D721Med (cell line): ENCODE results near the gene PLEKHN1.
A peak's percentile ranks its signal among the peaks of the same experiment; 100 is the strongest.

Experiments
- DNase-seq: peaks from one replicate; pipeline ENCODE4 v3.0.0; 2011; ENCODE audit warnings: low spot score; ENCODE audit not compliant: insufficient read length
- FAIRE-seq: peaks from 2 replicates; lab custom pipeline; 2011; peaks lifted over from hg19 to GRCh38; lab: Jason Lieb, UNC
- TF ChIP-seq, protein P1 (sequence below): IDR thresholded peaks from 2 replicates; pipeline ENCODE4 v1.5.1; 2012; ENCODE audit warnings: mild to moderate bottlenecking, control low read depth; ENCODE audit not compliant: insufficient read depth; ENCODE audit errors: missing control alignments

Gene PLEKHN1

DNA sequence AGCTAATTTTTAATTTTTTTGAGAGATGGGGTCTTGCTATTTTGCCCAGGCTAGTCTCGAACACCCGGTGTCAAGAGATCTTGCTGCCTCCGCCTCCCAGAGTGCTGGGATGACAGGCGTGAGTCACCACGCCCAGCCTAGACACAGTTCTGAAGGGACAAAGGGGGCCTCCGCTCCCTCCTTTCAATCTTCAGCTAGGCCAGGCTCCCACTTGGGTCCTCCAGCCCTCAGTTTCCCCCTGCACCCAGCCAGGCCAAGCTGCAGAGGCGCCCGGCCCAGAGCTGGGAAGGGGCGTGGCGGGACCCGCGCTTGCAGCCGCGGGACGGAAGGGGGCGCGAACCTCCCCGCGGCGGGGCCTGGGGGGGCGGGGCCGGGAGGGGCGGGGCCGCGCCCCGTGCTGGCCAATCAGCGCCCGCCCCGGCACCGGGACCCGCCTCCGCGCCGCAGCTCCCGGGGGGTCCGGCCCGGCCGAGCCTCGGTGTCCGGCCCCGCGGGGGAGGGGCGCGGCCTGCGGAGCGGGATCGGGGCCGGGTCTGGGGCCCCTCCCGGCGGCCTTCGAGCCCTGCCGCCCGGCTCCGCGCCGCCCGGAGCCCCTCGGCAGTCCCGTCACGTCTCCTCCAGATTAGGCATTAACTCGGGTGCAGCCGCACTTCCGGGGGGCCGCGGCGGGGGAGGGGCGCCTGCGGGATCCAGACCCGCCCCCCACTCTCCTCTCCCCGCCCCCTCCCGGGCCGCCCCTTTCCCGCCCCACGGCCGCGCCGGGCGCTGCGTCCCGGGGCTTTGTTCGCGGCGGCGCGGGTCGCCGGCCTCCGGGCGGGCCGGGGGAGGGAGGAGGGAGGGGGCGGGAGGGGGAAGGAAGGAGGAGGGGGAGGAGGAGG is 53.1 kb downstream of the PLEKHN1 start:
- DNase-seq (no peak), FAIRE-seq (no peak)
- TF ChIP-seq, protein P1, sequence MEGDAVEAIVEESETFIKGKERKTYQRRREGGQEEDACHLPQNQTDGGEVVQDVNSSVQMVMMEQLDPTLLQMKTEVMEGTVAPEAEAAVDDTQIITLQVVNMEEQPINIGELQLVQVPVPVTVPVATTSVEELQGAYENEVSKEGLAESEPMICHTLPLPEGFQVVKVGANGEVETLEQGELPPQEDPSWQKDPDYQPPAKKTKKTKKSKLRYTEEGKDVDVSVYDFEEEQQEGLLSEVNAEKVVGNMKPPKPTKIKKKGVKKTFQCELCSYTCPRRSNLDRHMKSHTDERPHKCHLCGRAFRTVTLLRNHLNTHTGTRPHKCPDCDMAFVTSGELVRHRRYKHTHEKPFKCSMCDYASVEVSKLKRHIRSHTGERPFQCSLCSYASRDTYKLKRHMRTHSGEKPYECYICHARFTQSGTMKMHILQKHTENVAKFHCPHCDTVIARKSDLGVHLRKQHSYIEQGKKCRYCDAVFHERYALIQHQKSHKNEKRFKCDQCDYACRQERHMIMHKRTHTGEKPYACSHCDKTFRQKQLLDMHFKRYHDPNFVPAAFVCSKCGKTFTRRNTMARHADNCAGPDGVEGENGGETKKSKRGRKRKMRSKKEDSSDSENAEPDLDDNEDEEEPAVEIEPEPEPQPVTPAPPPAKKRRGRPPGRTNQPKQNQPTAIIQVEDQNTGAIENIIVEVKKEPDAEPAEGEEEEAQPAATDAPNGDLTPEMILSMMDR = peak; percentile 31

DNA sequence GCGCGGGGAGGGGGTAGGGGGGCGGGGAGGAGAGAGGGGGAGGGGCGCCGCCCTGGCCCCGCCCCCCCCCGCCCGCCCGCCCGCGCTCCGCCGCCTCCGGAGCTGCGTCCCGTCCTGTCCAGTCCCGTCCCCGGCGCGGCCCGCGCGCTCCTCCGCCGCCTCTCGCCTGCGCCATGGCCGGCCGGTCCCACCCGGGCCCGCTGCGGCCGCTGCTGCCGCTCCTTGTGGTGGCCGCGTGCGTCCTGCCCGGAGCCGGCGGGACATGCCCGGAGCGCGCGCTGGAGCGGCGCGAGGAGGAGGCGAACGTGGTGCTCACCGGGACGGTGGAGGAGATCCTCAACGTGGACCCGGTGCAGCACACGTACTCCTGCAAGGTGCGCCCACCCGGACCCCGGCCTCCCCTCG is 53.7 kb downstream of the PLEKHN1 start, which contains the start of gene AGRN:
TSS of gene AGRN (plus strand) at position 121 of the 405 bp plus-strand sequence. CDS start at position 174, 53 bp downstream.
- DNase-seq (no peak), FAIRE-seq (no peak)
- TF ChIP-seq, protein P1 = no peak

DNA sequence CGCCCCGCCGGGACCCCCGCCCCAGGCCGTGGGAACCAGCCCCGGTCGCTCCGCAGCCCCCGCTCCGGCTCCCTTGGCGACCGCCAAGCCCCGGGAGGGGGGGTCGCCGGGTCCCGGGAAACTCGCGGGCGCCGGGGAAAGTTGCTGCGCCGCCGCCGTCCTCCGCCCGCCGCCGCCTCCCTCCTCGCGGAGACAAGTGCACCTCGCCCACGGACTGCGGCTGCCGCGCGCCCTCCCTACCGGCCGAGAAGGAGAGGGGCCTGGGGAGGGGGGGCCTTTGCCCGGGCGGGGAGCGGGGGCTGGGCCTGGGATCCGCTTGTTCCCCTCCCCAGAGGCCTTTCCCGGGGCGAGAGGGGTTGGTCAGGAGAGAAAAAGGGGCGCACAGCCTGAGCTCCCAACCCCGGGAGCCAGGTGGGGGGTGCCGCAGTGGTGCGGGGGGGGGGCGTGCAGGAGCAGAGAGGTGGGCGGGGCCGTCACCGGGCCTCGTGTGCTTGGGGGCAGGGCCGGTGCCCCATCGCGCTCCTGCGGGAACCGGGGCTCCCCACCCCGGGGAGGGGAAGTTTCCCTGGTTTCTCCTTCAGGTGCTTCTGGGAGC is 54.2 kb downstream of the PLEKHN1 start:
- DNase-seq (no peak), FAIRE-seq (no peak)
- TF ChIP-seq, protein P1 = no peak

DNA sequence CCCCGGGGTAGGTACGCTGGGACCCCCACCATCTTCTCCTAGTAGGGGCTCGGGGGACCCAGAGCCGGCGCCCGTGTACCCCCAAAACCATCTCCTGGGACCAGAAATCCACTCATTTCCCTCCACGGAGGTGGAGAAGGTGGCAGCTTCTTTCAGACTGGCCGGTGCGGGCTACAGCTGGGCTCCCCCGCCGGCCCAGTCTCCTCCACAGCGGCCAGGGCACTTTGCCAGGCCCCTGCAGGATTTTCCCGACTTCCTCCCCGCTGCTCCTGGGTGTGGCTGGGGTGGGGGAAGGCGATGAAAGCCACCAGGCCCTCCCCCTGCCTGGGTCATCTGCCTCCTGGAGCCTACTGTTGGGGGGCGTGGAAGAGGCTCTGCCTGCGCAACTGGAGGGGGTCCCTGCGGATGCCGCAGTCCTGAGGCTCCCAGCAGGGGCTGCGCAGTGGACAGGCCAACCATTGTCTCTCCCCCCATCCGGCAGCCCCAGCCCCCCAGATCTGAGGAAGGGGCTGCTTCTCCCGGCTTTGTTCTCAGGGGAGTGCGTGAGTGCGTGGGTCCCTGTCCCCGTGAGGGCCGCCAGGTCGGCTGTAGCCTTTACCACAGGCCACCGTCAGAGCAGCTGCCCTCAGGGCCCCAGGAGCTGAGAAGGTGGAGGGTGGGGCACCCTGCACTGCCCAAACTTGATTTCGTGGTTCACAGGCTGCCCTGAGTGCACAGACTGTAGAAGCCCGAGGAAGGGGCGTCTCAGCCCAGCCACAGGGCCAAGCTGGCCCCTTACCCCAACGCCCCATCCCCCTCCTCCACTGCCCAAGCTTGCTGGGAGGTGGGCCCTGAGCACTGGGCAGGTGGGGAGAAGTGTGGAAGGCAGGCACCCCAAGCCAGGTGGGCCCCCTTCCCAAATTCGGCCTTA is 55.0 kb downstream of the PLEKHN1 start:
- FAIRE-seq (no peak), DNase-seq (no peak)

DNA sequence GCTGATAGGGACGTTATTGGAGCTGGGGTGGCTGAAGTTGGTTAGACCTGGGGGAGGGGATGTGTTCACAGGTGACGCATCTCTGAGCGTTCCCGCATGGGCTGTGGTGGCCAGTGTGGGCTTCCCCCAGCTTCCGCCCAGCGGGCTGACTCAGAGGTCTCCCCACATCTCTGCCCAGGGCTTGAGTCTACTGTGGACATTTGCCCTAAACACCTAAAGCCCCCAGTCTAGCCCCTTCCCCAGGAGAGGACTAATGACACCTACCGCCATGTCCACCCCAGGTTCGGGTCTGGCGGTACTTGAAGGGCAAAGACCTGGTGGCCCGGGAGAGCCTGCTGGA is 55.6 kb downstream of the PLEKHN1 start:
- FAIRE-seq (no peak), DNase-seq (no peak)
- TF ChIP-seq, protein P1 = no peak

More for the DNA sequence above, 55.0 kb downstream of the PLEKHN1 start:
- TF ChIP-seq, protein P1 = no peak

DNA sequence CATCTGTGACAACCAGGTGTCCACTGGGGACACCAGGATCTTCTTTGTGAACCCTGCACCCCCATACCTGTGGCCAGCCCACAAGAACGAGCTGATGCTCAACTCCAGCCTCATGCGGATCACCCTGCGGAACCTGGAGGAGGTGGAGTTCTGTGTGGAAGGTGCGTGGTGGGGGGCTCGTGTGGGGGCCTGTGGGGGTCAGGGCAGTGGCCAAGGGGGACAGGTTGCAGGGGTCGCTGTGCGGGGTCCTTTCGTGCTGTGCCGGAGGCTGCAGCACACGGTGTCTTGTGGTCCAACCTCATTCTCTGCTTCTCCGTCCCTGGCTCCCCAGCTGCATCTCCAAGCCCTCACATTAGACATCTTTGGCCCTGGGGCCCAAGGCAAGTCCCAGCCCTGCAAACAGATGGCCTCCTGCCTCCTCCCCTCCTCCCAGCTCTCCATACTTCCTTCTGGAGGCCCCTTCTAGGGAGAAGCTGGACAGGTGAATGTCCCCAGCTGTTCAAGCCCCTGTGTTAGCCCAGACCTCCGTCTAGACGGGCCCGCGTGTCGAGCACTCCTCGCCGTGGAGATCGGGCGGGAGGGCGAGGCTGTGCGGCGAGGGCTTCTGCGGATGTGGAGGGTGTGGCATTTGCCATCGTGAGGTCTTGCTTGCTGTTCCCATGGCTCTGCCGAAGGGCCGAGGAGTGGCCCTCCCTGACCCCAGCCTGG is 56.2 kb downstream of the PLEKHN1 start:
- DNase-seq = no peak
- FAIRE-seq = no peak
- TF ChIP-seq, protein P1 = no peak
